ENCODE measurements around the gene SLC4A5. TPM values are rescaled to one million over a fixed set of nuclear protein-coding genes. Genes with fewer than 3 reads are reported as not detected.

The SLC4A5 gene
- total and polyA plus RNA-seq, 2 of the 8 experiments (the other 6 are each of a cell fraction or from before 2014, with no cell fraction given) = 0.42 to 0.52 TPM

GRCh38 chr2:74286725-74287124 is 56.5 kb downstream of the SLC4A5 start (continued):
- no peak for TF ChIP-seq JUND (IDR thresholded peaks at IDR 0.05; ENCODE audit: low read length)

Data from H1 (cell line).